Iris pigment epithelial cell (primary cell): ENCODE data around the gene TTLL12.
A peak's percentile ranks its signal among the peaks of the same experiment; 100 is the strongest.

Source experiments
- DNase-seq: peaks from one replicate; pipeline ENCODE4 v3.0.0-alpha.2; 2011; ENCODE audit warnings: low read depth

Gene TTLL12

GRCh38 chr22:43186272-43187170, at the start of gene TTLL12:
TTLL12 (minus strand) TSS chr22:43187134; CDS start chr22:43187069, 65 bp downstream.
- DNase-seq = peak; percentile 51

- DNase-seq = no peak
Observed at GRCh38 chr22:43235445-43236409, 48.8 kb upstream of the TTLL12 start.

GRCh38 chr22:43234264-43234988, 47.5 kb upstream of the TTLL12 start:
- no peak for DNase-seq

DNA sequence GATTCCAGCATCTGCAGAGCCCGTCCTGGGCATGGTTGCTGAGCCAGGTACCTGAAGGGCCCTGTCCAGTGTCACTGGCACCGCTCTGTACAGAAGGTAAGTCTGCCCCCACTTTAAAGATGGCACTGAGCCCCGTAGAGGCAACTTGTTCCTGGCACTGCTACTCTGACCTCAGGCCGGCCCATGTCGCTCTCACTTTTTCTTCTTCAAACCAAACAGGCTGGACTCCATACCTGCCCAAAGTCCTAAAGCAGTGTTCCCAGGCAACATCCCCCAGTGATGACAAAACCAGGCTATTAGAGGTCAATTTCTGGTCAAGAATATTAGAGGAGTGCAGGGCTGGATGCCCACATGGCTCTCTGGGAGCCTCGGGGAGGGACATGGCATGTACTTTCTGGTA, 46.6 kb upstream of the TTLL12 start:
- no peak for DNase-seq

- no peak for DNase-seq
Observed at GRCh38 chr22:43232445-43232844, 45.5 kb upstream of the TTLL12 start.

GRCh38 chr22:43231724-43232034, 44.7 kb upstream of the TTLL12 start:
- no peak for DNase-seq

DNA sequence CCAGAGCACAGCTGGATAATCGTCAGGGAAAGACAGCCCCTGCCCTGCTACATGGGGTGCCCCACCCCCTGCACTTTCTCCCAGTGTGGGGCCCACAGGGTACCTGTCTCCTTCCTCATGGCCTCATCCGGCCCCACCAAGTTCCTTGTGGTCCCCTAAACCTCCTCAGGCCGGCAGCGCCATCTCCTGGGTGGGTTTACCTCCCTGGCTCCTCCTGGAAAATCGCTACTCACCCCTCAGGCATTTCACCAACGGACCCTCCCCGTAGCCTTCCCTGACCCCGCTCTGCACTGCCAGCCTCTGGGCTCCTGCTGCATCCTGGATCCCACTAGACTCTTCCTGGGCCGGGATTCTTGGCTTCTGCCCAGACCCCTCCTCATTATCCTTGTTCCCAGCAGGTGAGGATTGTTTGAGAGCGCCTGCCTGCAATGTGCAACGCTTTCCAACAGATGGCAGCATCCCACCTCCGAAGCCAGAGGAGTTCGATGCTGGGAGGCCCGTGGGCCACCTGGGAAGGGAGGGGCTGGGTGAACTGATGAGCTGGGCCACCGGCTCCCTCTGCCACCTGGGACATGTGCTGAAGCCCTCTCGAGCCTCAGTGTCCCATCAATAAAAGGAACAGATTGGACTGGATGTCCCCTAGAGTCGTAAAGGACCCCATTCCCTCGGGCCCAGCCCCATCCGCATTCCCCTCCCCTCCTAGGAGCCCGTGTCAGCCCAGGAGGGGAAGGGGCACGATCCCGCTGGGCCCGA, 44.2 kb upstream of the TTLL12 start:
- peak; percentile 25 for DNase-seq

- DNase-seq = no peak
Observed at GRCh38 chr22:43230571-43230970, 43.6 kb upstream of the TTLL12 start.

DNA sequence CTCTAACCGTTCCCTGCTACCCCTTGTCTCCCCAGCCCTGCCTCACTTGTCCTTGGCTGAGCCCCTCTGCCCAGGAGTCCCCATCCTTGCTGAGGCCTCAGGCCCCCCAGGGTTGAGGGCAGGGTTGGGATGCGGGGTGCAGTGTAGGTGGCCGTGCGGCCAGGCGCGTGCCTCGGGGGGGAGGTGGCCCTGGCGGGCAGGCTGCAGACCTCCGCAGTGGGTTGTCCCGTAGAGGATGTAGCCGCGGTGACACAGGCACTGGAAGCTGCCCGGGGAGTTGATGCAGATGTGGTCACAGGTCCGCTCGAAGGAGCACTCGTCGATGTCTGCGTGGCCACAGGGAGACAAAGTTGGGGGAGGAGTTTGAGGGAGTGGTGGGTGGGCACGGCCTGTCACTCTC, 41.9 kb upstream of the TTLL12 start:
- no peak for DNase-seq

GRCh38 chr22:43228330-43228729, 41.4 kb upstream of the TTLL12 start:
- peak; percentile 28 for DNase-seq

DNA sequence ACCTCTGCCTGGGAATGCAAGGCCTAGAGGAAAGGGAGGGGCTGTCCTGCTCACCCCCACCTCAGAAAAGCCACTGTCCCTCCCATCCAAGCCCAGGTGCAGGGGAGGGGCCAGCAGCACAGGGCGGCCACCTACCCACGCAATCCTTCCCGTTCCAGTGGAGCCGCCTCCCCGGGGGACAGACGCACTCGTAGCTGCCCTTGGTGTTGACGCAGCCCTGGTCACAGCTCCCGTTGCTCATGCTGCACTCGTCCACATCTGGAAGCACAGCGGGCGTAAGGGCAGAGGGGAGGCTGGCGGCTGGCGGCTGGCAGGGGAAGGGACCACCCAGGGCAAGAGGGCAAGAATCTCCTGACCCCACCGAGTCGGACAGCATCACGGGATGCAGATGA, 40.3 kb upstream of the TTLL12 start:
- DNase-seq = no peak

GRCh38 chr22:43226377-43227238, 39.7 kb upstream of the TTLL12 start:
- peak; percentile 11 for DNase-seq

DNA sequence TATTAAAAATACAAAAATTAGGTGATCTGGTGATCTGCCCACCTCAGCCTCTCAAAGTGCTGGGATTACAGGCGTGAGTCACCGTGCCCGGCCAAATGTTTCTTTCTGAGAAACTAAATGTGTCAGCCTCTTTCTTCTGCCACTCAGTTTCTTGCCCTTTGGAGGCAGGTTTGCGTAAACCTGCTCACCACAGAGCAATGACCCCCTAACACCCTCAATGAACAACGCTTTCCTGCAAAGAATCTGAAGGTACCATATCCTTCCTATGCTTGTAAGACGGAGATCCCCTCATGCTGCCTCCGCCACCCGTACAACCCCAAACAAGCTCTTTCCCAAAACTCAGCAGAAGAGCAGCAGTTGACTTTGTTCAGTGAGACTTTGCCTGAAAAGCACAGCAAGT, 38.7 kb upstream of the TTLL12 start:
- peak; percentile 7 for DNase-seq

- no peak for DNase-seq
Observed at GRCh38 chr22:43222987-43223386, 36.1 kb upstream of the TTLL12 start.

DNA sequence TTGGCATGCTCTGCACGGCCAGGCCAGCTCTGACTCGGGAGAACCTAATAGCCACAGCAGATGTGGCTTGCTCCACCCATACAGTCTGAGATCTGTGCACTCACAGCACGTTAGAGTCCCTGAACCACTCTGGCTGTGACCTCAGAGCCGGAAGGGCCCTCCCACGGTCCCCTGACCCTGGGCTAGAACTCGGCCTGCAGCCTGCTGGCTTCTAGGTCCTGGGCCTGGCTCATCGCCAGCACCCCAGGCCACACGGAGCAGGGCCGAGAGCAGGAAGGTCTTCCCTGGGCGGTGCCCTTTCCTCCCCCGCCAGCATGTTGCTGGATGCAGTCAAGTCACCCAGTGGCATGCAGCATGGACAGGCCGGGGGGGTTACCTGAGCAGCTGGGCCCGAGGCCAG, 35.3 kb upstream of the TTLL12 start:
- DNase-seq = no peak

- no peak for DNase-seq
Observed at GRCh38 chr22:43220625-43221380, 33.9 kb upstream of the TTLL12 start.

DNA sequence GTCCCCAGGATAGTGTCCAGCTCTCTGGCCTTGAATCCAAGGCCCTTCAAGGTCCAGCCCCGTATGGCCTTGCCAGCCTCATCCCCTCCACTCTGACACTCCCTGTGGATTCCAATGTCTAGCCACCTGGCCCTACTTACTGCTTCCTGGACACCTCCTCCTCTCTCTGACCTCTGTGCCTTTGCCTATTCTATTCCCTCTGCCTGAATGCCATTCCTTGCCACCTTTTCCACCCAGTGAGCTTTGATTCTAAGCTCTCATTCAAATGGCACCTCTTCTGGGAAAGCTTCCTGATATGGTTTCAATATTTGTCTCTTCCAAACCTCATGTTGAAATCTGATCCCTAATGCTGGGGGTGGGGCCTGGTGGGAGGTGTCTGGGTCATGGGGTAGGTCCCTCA, 31.9 kb upstream of the TTLL12 start:
- no peak for DNase-seq

DNA sequence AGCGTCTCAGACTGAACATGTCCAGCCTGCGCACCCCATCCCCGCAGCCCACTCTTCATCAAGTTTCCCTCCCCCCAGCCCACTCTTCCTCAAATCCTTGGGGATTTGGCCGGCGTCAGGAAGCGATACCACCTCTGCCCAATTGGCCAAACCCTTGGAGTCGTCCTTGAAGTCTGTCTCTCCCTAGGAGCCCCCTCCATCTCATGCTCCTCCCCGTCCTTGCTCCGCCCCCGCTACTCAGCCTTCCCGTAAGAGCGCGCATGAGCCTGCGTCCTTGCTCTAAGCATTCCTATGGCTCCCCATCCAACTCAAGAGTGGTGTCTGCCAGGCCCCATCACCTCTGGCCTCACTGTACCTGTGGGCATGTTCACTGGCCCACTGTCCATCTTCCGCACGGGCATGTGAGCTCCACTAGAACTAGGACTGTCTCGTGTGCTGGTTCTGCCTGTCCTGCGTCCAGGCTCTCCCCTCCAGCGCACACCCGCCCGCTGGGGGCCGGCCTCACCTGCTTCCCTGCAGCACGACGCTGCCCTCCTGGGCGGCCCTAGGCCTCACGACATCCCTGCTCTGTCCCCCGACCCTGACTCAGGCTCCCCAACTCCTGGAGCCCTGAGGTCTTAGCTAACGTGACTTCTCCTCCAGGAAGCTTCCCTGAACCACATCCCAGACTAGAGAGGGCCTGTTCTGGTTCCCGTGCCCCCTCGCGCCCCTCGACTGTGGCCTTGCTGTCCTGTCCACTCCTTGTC, 30.5 kb upstream of the TTLL12 start:
- no peak for DNase-seq

DNA sequence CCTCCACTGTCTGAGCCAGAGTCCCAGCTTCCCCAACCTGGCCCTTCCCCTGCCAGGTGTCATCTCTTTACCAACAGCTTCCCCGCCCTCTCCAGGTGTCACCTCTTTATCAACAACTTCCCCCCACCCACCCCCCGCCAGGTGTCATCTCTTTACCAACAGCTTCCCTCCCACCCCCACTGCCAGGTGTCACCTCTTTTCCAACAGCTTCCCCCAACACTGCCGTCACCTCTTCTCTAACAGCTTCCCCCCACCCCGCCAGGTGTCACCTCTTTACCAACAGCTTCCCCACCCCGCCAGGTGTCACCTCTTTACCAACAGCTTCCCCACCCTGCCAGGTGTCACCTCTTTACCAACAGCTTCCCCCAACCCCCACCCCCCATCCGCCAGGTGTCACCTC, 29.8 kb upstream of the TTLL12 start:
- DNase-seq = no peak
